Bronchial epithelial cell (primary cell): Measurements from ENCODE around the gene FAM193A. TPM values are rescaled to one million over a fixed set of nuclear protein-coding genes. Genes with fewer than 3 reads are reported as not detected.
A peak's percentile ranks its signal among the peaks of the same experiment; 100 is the strongest.

Experiments used
- DNase-seq: peaks from one replicate; pipeline ENCODE4 v3.0.0-alpha.2; 2010; ENCODE audit warnings: low read depth
- FAIRE-seq: peaks from 2 replicates; lab custom pipeline; 2011; peaks lifted over from hg19 to GRCh38; lab: Jason Lieb, UNC
- H3K27me3 ChIP-seq: 2 replicates; pipeline ENCODE4 v1.5.1; 2011; ENCODE audit warnings: low read length; ENCODE audit not compliant: control insufficient read depth, insufficient read depth
- H3K36me3 ChIP-seq: 2 replicates; pipeline ENCODE4 v1.5.1; 2011; ENCODE audit warnings: low read length; ENCODE audit not compliant: control insufficient read depth, insufficient read depth
- H3K4me3 ChIP-seq: 2 replicates; pipeline ENCODE4 v1.5.1; 2011; ENCODE audit warnings: mild to moderate bottlenecking, low read depth, low read length, control low read depth
- CTCF ChIP-seq: IDR thresholded peaks from 2 replicates; pipeline ENCODE4 v1.5.1; 2011; ENCODE audit warnings: mild to moderate bottlenecking, moderate library complexity, low read length, control low read depth, inconsistent platforms; ENCODE audit not compliant: insufficient read depth, severe bottlenecking
- total RNA-seq: library from RNA; depleted of rRNA; stranded (reverse); fragments of >200 nt; gene quantifications from 2 replicates; pipeline ENCODE4 v1.2.1, GENCODE V29; 2014

The FAM193A gene
- total RNA-seq, 1 donor from 2014 or later: 6.6 TPM

GRCh38 chr4:2729533-2729875, 193.1 kb downstream of the FAM193A start:
- no peak for TF ChIP-seq CTCF
- DNase-seq: no peak
- no peak overlapping the region for H3K4me3 ChIP-seq
- no peak for FAIRE-seq
- H3K27me3 ChIP-seq: no peaks in the 10 kb centered on the region
- peaks cover 14% of the 10 kb centered on the region for H3K36me3 ChIP-seq

- Histone ChIP-seq H3K4me3 (no peak overlapping the region), H3K36me3 (peaks cover 11% of the 10 kb centered on the region), H3K27me3 (no peaks in the 10 kb centered on the region)
- FAIRE-seq (peak; percentile 88), DNase-seq (no peak)
- no peak for TF ChIP-seq CTCF
These were observed 195.5 kb downstream of the FAM193A start for GRCh38 chr4:2731907-2732317.

GRCh38 chr4:2732526-2732925, 196.1 kb downstream of the FAM193A start:
- FAIRE-seq: no peak
- peaks cover 11% of the 10 kb centered on the region for H3K36me3 ChIP-seq
- no peak overlapping the region for H3K4me3 ChIP-seq

GRCh38 chr4:2733001-2733843, 196.8 kb downstream of the FAM193A start:
- no peak for DNase-seq
- FAIRE-seq: no peak
- no peak overlapping the region for H3K4me3 ChIP-seq
- H3K27me3 ChIP-seq: no peaks in the 10 kb centered on the region
- H3K36me3 ChIP-seq: peaks cover 11% of the 10 kb centered on the region
- TF ChIP-seq CTCF: no peak

More at GRCh38 chr4:2732526-2732925, 196.1 kb downstream of the FAM193A start:
- no peak for DNase-seq
- no peak for TF ChIP-seq CTCF
- no peaks in the 10 kb centered on the region for H3K27me3 ChIP-seq

- no peak for TF ChIP-seq CTCF
These were observed 197.6 kb downstream of the FAM193A start for GRCh38 chr4:2733844-2734574.

More at GRCh38 chr4:2733844-2734574, 197.6 kb downstream of the FAM193A start:
- FAIRE-seq: no peak
- Histone ChIP-seq H3K27me3 (no peaks in the 10 kb centered on the region), H3K4me3 (no peak overlapping the region), H3K36me3 (peaks cover 11% of the 10 kb centered on the region)
- no peak for DNase-seq
